Measurements from ENCODE around the gene DNA2.

DNA sequence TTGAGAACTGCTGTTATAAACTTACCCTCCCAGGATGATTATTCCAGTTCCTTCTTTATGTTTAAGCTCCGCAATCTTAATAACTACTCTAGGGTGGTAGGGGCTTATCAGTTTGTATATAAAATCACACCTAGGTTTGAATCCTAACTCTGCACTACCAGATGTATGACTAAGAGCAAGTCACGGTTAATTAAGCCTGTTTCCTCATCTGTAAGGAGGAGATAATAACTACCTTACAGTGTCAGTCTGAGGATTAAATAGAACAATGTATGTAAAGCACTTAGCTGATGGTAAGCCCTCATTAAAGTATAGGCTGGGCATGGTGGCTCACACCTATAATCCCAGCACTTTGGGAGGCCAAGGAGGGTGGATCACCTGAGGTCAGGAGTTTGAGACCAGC, 9.2 kb downstream of the DNA2 start:
- TF ChIP-seq POLR2A (IDR thresholded peaks at IDR 0.05; ENCODE audit: low read depth, low read length) (no peak), POLR2AphosphoS5 (IDR thresholded peaks at IDR 0.05; ENCODE audit: low read depth, low read length) (no peak)

Measured in GM12891 (cell line).